Measurements from ENCODE around the gene CNGA3.

GRCh38 chr2:98395977-98396376 is 49.7 kb downstream of the CNGA3 start:
- TF ChIP-seq, protein P1, sequence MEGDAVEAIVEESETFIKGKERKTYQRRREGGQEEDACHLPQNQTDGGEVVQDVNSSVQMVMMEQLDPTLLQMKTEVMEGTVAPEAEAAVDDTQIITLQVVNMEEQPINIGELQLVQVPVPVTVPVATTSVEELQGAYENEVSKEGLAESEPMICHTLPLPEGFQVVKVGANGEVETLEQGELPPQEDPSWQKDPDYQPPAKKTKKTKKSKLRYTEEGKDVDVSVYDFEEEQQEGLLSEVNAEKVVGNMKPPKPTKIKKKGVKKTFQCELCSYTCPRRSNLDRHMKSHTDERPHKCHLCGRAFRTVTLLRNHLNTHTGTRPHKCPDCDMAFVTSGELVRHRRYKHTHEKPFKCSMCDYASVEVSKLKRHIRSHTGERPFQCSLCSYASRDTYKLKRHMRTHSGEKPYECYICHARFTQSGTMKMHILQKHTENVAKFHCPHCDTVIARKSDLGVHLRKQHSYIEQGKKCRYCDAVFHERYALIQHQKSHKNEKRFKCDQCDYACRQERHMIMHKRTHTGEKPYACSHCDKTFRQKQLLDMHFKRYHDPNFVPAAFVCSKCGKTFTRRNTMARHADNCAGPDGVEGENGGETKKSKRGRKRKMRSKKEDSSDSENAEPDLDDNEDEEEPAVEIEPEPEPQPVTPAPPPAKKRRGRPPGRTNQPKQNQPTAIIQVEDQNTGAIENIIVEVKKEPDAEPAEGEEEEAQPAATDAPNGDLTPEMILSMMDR (conservative IDR thresholded peaks at IDR 0.05; ENCODE audit: low read length), result no peak
- no peak for TF ChIP-seq EZH2phosphoT487 (IDR thresholded peaks at IDR 0.05; ENCODE audit: borderline replicate concordance, low read depth, low read length)

Measured in OCI-LY7 (cell line).